IMR-90 (cell line): ENCODE data around the gene RYR2. TPM values are rescaled to one million over a fixed set of nuclear protein-coding genes. Genes with fewer than 3 reads are reported as not detected.
"Not testable (repeated sequence)": the region's sequence is repeated elsewhere in the genome, so short reads cannot be mapped to it uniquely, and the experiment has no call there.

Experiments
- ATAC-seq: fragments of 200-7000 bp; cut with Tn5 transposase; 2 replicates; pipeline ENCODE4 v1.9.1; 2020; ENCODE audit warnings: low read depth, mild to moderate bottlenecking, moderate library complexity
- BruUV-seq: library from RNA; stranded (reverse); fragments of 400-500 nt; replicated peaks from 2 replicates; lab custom pipeline; 2021; lab: Mats Ljungman, UMichigan
- CTCF ChIA-PET: fragments of 300-600 bp; formaldehyde crosslinking; extraction: SDS; loops from one replicate; lab custom pipeline; 2021; ENCODE audit warnings: antibody characterized with exemption; lab: Yijun Ruan, JAX
- POLR2A ChIA-PET: fragments of 300-600 bp; sonication (Branson Sonifier 250); formaldehyde crosslinking; loops from one replicate; lab custom pipeline; 2022; ENCODE audit warnings: antibody characterized with exemption; ENCODE audit not compliant: unreplicated experiment; lab: Charles Lee
- DNase-seq: peaks from one replicate; pipeline ENCODE4 v3.0.0; 2013
- H2AFZ ChIP-seq: replicated peaks from 2 replicates; pipeline ENCODE3; 2013; ENCODE audit warnings: low read length, mild to moderate bottlenecking; ENCODE audit not compliant: poor library complexity
- H2AK5ac ChIP-seq: 2 replicates; pipeline ENCODE4 v1.6.1; 2013; ENCODE audit warnings: low read depth, low read length, inconsistent platforms
- H2AK9ac ChIP-seq: replicated peaks from 2 replicates; pipeline ENCODE3; 2013; ENCODE audit warnings: mild to moderate bottlenecking, low read depth, low read length, moderate library complexity; ENCODE audit not compliant: poor library complexity
- H2BK120ac ChIP-seq: 2 replicates; pipeline ENCODE4 v1.6.1; 2013; ENCODE audit warnings: low read depth, low read length, inconsistent platforms
- H2BK15ac ChIP-seq: 3 replicates; pipeline ENCODE4 v1.6.1; 2013; ENCODE audit warnings: low read depth, low read length, inconsistent platforms
- H2BK20ac ChIP-seq: 2 replicates; pipeline ENCODE4 v1.6.1; 2013; ENCODE audit warnings: low read depth, mild to moderate bottlenecking, inconsistent platforms, low read length, moderate library complexity
- H2BK5ac ChIP-seq: 2 replicates; pipeline ENCODE4 v1.6.1; 2013; ENCODE audit warnings: mild to moderate bottlenecking, low read depth, low read length, inconsistent platforms; ENCODE audit not compliant: poor library complexity, severe bottlenecking
- H3K14ac ChIP-seq: replicated peaks from 2 replicates; pipeline ENCODE4 v1.6.1; 2013; ENCODE audit warnings: low read depth, low read length, inconsistent platforms
- H3K18ac ChIP-seq: 2 replicates; pipeline ENCODE4 v1.6.1; 2013; ENCODE audit warnings: low read depth, low read length, control low read depth
- H3K23ac ChIP-seq: 2 replicates; pipeline ENCODE4 v1.6.1; 2013; ENCODE audit warnings: low read depth, low read length, inconsistent platforms
- H3K27ac ChIP-seq: 2 replicates; pipeline ENCODE4 v1.5.1; 2013; ENCODE audit warnings: mild to moderate bottlenecking, control low read depth, low read length; ENCODE audit not compliant: insufficient read depth
- H3K27me3 ChIP-seq: 2 replicates; pipeline ENCODE4 v1.6.1; 2013; ENCODE audit warnings: low read length; ENCODE audit not compliant: control insufficient read depth, insufficient read depth
- H3K36me3 ChIP-seq: 2 replicates; pipeline ENCODE4 v1.6.1; 2013; ENCODE audit warnings: low read length, mixed read lengths; ENCODE audit not compliant: control insufficient read depth, insufficient read depth
- H3K4ac ChIP-seq: 2 replicates; pipeline ENCODE4 v1.6.1; 2013; ENCODE audit warnings: low read depth, low read length, inconsistent platforms
- H3K4me1 ChIP-seq: 2 replicates; pipeline ENCODE4 v1.6.1; 2013; ENCODE audit warnings: low read length, mixed read lengths; ENCODE audit not compliant: control insufficient read depth, insufficient read depth
- H3K4me2 ChIP-seq: 2 replicates; pipeline ENCODE4 v1.6.1; 2013; ENCODE audit warnings: low read depth, mild to moderate bottlenecking, control low read depth, low read length, moderate library complexity
- H3K4me3 ChIP-seq: 2 replicates; pipeline ENCODE4 v1.5.1; 2013; ENCODE audit warnings: low read depth, mild to moderate bottlenecking, control low read depth, low read length, moderate library complexity; ENCODE audit not compliant: insufficient read depth
- H3K56ac ChIP-seq: 2 replicates; pipeline ENCODE4 v1.6.1; 2013; ENCODE audit warnings: low read length, inconsistent platforms; ENCODE audit not compliant: insufficient read depth; ENCODE audit errors: extremely low read depth
- H3K79me1 ChIP-seq, 2 experiments: 2 replicates each; pipeline ENCODE4 v1.6.1; 2013; ENCODE audit warnings: low read length in 2 of 2, inconsistent platforms in 1 of 2, low read depth in 1 of 2
- H3K9ac ChIP-seq: 2 replicates; pipeline ENCODE4 v1.6.1; 2013; ENCODE audit warnings: low read depth, low read length, control low read depth
- H3K9me1 ChIP-seq: 2 replicates; pipeline ENCODE4 v1.6.1; 2013; ENCODE audit warnings: low read length, inconsistent platforms; ENCODE audit not compliant: insufficient read depth
- H3K9me3 ChIP-seq: 2 replicates; pipeline ENCODE4 v1.6.1; 2013; ENCODE audit warnings: low read length; ENCODE audit not compliant: control insufficient read depth, insufficient read depth
- H4K20me1 ChIP-seq: 2 replicates; pipeline ENCODE4 v1.6.1; 2013; ENCODE audit warnings: low read length, inconsistent platforms; ENCODE audit not compliant: insufficient read depth
- H4K5ac ChIP-seq: 2 replicates; pipeline ENCODE4 v1.6.1; 2013; ENCODE audit warnings: mild to moderate bottlenecking, low read depth, low read length, control low read depth
- H4K8ac ChIP-seq, 2 experiments: 2 replicates each; pipeline ENCODE4 v1.6.1; 2013; ENCODE audit warnings: low read depth in 2 of 2, low read length in 2 of 2, control low read depth in 1 of 2, inconsistent platforms in 1 of 2
- H4K91ac ChIP-seq: 2 replicates; pipeline ENCODE4 v1.6.1; 2013; ENCODE audit warnings: low read depth, low read length, inconsistent platforms; ENCODE audit not compliant: insufficient read depth
- WGBS, 2 experiments: methylation state at CpG; one replicate each; pipeline versions ENCODE4 v1.1.5 to v1.1.7; 2013; ENCODE audit warnings: missing lambda C conversion rate in 2 of 2; ENCODE audit not compliant: insufficient read length in 1 of 2; ENCODE audit errors: extremely low coverage in 2 of 2; 5-methylcytosine and 5-hydroxymethylcytosine counted together
- dilution Hi-C: fragments of 300-500 bp; cut with HindIII; formaldehyde crosslinking; loops from one replicate; pipeline ENCODE4 v1.14.3; 2018; ENCODE audit warnings: low sequenced_read_pairs; ENCODE audit not compliant: unreplicated experiment
- in situ Hi-C: fragments of 300-500 bp; cut with MboI; formaldehyde crosslinking; loops from 3 replicates; pipeline ENCODE4 v1.14.3; 2019; ENCODE audit warnings: low sequenced_read_pairs, inconsistent platforms, mixed read lengths
- intact Hi-C: fragments of 100-400 bp; cut with micrococcal nuclease; formaldehyde crosslinking; loops from 2 replicates; pipeline ENCODE4 v1.10.0; 2022
- polyA plus RNA-seq, 3 experiments: library from polyadenylated mRNA; depleted of rRNA; stranded (reverse); fragments of >200 nt; gene quantifications; 2 replicates each; pipeline ENCODE4 v1.2.3, GENCODE V29; 2012; ENCODE audit warnings: low replicate concordance in 1 of 3
- total RNA-seq: library from RNA; depleted of rRNA; stranded (reverse); fragments of >200 nt; gene quantifications from 2 replicates; pipeline ENCODE4 v1.2.3, GENCODE V29; 2012

Gene RYR2
- total and polyA plus RNA-seq, 2 of the 4 experiments (the other 2 are of a cell fraction), result not detected

GRCh38 chr1:237151979-237152378, 110.0 kb downstream of the RYR2 start:
- H3K23ac ChIP-seq, H2AK5ac ChIP-seq, H4K20me1 ChIP-seq, H4K91ac ChIP-seq, H3K4me1 ChIP-seq, dilution Hi-C loops, BruUV-seq, H3K4me3 ChIP-seq, H2BK15ac ChIP-seq, H3K9ac ChIP-seq, H3K56ac ChIP-seq, H3K4ac ChIP-seq, H3K9me1 ChIP-seq, H2AFZ ChIP-seq, H3K36me3 ChIP-seq, in situ Hi-C loops, POLR2A ChIA-PET, H4K5ac ChIP-seq, H2BK120ac ChIP-seq, H4K8ac ChIP-seq, H3K18ac ChIP-seq, H3K79me1 ChIP-seq, H3K27ac ChIP-seq, H2BK5ac ChIP-seq, H2BK20ac ChIP-seq, H3K9me3 ChIP-seq, CTCF ChIA-PET, H3K14ac ChIP-seq, ATAC-seq, DNase-seq, H3K27me3 ChIP-seq, H3K4me2 ChIP-seq, H2AK9ac ChIP-seq, intact Hi-C loops: not testable (repeated sequence)
- no CpG with 5 or more reads among the region's 6 CpGs for WGBS, 2 experiments
